Pulmonary artery endothelial cell (primary cell): ENCODE measurements around the gene SPAG6. TPM values are rescaled to one million over a fixed set of nuclear protein-coding genes. Genes with fewer than 3 reads are reported as not detected.

ENCODE experiments used
- DNase-seq: peaks from one replicate; pipeline ENCODE4 v3.0.0-alpha.2; 2011; ENCODE audit warnings: low read depth, low spot score
- total RNA-seq: library from RNA; depleted of rRNA; stranded (reverse); fragments of >200 nt; gene quantifications from 2 replicates; pipeline ENCODE4 v1.2.3, GENCODE V29; 2014

Gene SPAG6
- total RNA-seq, 1 donor from 2014 or later, result not detected

DNA sequence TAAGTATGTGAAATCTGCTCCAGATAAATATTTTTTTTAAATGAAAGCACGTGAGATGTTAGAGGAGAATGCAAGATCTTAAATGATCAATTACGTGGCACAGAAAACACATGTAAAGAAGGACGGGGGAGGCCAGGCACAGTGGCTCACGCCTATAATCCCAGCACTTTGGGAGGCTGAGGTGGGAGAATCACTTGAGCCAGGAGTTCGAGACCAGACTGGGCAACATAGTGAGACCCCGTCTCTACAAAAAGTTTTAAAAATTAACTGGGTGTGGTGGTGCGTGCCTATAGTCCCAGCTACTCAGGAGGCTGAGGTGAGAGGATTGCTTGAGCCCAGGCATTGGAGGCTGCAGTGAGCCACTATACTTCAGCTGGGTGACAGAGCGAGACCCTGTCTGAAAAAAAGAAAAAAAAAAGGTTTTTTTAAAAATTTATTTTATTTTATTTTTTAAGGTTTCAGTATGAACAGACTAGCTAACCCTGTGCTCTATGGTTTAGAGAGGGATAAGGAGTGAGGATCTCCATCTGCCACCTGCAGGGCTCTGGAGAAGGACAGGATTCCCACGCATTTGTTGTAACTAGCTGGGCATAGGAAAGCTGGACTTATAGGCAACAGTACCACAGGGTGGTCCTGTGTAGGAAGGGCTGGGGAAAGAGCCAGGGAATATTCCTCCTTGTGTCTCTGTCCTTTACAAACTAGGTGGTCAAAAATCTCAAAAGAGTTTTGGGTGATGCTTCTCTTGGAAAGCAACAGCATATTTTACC, 113.2 kb downstream of the SPAG6 start:
- DNase-seq, result no peak

- no peak for DNase-seq
Observed at GRCh38 chr10:22459496-22459895, 114.2 kb downstream of the SPAG6 start.

DNA sequence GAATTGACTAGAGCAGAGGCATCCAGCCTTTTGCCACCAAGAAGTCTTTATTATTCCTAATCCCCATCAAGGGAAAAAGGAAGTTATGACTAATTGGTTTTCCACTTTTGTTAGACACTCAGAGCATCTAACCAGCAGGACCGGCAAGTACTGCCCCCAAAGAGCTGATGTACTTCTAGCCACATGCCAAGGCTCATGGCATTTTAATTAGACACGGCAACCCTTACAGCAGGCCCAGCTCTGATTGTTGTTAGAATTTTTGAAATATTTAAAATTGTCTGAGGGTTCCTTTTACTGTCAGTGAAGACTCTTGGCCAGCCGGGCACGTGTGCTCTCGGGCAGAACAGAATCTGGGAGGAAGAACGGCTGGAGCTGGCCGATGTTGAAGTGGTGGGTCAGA, 114.8 kb downstream of the SPAG6 start:
- no peak for DNase-seq

DNA sequence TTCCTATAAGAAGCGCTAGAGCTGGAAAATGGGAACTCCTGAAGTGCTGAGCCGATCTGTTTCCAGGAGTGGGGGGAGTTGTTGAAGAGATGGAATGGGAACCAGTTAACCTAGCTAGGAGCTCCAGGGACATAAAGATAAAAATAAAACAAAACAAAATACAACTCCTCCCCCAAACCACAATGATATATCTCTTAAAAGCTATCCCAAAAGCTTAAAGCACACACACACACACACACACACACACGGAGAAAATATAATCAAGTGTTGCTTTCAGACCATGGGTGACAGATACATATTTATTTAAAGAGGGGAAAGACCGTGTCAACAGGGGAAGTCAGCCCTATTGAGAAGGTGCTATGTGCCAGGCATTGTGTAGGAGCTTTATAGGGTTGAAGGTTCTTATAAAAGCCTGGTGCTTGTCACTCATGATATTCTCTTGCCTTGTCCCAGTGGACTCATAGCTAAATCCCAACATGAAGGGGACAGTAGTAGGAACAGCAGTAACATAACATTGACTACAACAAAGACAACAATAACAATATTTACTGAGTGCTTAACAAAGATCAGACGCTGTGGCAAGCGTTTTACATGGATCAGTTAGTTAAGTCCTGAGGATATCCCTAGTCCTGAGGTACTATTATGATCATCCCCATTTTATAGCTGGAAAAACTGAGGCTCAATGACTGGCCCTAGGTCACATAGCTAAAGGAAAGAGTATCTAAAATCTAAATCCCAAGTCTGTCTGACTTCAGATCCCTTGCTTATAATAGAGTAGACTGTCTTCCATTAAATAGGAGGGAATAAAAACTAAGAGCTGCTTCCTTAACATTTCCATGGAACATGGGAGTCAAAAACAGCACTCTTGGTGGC, 115.5 kb downstream of the SPAG6 start:
- DNase-seq, result no peak

DNA sequence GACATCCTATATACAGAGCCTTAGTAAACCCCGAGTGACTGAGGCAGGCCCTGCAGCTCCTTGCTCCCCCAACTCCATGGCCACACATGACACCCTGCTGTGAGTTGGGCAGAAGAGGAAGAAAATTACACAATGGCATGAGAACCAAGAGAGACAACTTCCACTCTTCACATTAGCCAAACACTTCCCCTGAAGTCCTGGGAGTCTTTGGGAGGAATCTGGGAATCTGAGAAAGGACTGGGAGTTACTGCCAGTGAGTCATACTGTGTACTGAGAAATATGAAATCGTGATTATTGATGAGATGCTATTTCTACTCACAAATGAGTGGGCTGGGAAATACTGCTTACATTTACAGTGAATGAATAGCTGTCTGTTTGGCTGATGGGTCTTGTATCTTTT, 116.6 kb downstream of the SPAG6 start:
- DNase-seq, result no peak

DNA sequence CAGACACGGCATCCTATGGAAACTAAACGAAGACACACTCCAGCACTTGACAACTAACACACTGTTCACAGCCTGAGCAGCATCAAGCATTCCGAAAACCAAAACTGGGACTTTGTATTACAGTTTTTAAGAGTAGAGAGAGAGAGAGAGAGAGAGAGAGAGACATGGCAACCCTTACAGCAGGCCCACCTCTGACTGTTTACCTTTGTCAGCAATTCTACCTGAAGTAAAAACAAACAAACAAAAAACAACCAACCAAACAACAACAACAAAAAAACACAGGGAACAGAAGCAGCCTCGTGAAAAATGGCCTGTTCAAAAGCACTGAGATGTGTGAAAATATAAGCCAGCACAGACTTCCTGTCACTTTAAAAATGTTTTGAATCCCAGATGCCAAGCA, 118.0 kb downstream of the SPAG6 start:
- DNase-seq, result no peak

DNA sequence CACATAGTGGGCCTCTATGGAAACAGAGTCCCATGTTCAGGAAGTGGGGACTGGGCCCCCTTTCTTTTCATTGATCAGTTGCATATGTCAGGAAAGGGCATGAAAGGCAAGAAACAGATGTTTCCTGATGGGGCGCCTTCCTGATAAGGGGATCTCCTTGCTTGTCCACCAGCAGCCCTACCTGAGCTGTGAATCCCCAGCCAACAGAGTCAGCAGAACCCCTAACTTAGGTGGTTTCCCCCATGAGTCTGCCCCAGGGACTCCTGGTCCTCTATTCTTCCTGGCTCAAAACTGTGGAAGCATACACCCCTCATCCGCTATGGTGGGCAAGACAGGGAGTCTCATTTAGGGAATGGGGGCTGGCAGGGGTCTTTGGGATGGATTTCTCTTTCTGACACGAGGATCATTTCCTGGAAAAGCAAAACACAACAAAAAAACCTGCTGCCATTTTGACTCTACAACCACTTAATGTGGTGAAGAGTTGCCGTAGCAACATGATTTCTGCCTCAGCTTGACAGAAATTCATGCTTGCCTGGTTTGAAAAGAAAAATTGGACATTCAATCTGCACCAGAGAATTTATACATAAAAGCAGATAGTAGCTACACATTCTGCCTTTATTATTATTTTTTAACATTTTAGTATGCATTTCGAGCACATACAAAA, 119.8 kb downstream of the SPAG6 start:
- DNase-seq, result no peak

DNA sequence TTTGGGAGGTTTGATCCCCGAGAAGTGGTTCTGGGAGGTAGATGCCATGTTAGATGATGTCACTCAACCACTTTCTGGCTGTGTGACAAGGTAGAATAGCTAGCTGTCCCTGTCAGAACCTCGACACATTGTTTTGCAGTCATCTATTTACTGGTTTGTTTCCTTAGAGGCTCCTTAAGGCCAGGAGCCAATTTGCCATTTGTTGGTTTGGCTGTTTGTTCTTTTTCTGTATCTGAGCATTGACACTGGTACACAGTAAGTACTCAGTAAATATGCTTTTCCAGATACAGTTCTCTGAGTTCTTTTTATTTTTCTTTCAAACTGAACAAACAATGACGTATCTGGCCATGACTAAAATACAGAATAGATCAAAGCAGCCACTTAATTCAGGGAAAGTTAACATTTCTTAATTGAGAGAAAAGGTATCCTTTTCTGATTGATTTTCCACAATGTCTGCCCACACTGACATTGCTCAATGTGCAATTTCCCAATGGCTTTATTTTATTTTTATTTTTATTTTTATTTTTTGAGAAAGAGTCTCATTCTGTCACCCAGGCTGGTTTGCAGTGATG, 121.6 kb downstream of the SPAG6 start:
- no peak for DNase-seq

Other genes starting within 250 kb of the SPAG6 start
- not detected in 2 replicates for gene EBLN1, start 127.5 kb upstream of the SPAG6 start, total RNA-seq
- gene COMMD3, start 29.1 kb upstream of the SPAG6 start, total RNA-seq, result 37.1 and 38.3 TPM in 2 replicates
- gene BMI1, start 24.4 kb upstream of the SPAG6 start, total RNA-seq, result 35.1 and 48.2 TPM in 2 replicates